Choroid plexus epithelial cell (primary cell): ENCODE measurements around the gene LDLRAD1.

ENCODE experiments used
- DNase-seq: peaks from one replicate; pipeline ENCODE4 v3.0.0-alpha.2; 2010; ENCODE audit warnings: low read depth
- H3K4me3 ChIP-seq: 2 replicates; pipeline ENCODE4 v1.5.1; 2011; ENCODE audit warnings: low read depth, mild to moderate bottlenecking, control low read depth, low read length, moderate library complexity
- CTCF ChIP-seq: conservative IDR thresholded peaks from 2 replicates; pipeline ENCODE4 v1.5.1; 2011; ENCODE audit warnings: low read depth, mild to moderate bottlenecking, control low read depth, inconsistent platforms, low read length, moderate library complexity

Gene LDLRAD1

DNA sequence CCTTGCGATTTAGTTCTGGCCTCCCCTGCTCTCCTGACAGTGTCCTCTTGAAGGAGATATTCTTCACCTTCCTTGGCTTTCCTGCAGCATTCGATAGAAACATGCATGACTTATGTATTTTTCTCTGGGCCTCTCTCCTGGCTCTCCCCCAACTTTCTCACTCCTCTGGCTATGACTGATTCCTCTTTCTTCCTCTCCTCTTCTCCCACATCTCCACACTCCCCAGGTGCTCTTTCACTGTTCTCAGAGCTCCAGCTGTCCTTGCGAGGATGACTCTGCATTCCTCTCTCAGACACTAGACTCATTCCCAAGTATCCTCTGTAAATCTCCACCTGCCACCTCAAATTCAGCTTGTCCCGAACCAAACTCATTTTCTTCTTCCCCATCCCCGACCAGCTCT is 53.9 kb downstream of the LDLRAD1 start:
- H3K4me3 ChIP-seq, result no peak overlapping the region
- no peak for TF ChIP-seq CTCF
- DNase-seq, result peak; percentile 39

GRCh38 chr1:53963460-53963859 is 54.5 kb downstream of the LDLRAD1 start:
- no peak for DNase-seq
- no peak for TF ChIP-seq CTCF
- H3K4me3 ChIP-seq, result no peak overlapping the region

GRCh38 chr1:53962395-53962794 is 55.6 kb downstream of the LDLRAD1 start:
- DNase-seq, result no peak
- no peak for TF ChIP-seq CTCF
- no peak overlapping the region for H3K4me3 ChIP-seq

DNA sequence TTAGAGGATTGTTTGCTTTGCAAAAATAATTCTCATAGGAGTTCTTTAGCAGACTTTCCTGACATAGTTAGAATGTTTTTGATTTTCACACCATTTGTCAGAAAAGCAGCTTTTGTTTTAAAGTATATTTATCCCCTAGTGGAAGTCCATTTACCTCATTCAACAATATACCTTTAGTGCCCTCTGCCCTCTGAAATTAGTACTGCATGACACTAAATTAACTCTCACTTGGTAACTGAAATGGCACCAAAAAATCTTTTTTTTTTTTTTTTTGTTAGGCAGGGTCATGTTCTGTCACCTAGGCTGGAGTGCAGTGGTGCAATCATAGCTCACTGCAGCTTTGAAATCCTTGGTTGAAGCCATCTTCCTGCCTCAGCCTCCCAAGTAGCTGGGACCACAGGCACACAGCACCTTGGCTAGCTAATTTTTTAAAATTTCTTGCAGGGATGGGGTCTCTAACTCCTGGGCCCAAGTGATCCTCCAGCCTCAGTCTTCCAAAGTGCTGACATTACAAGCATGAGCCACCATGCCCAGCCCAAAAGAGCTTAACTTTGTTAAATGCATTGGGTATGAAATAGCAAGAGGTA is 58.2 kb downstream of the LDLRAD1 start:
- TF ChIP-seq CTCF, result peak; percentile 39
- no peak overlapping the region for H3K4me3 ChIP-seq
- DNase-seq, result peak; percentile 43
